Measurements from ENCODE around the gene ZNF480. TPM values are rescaled to one million over a fixed set of nuclear protein-coding genes. Genes with fewer than 3 reads are reported as not detected.
"Not testable (repeated sequence)": the region's sequence is repeated elsewhere in the genome, so short reads cannot be mapped to it uniquely, and the experiment has no call there.

ZNF480 gene
- total RNA-seq, 1 experiment from 2014 or later: 11.5 TPM

DNA sequence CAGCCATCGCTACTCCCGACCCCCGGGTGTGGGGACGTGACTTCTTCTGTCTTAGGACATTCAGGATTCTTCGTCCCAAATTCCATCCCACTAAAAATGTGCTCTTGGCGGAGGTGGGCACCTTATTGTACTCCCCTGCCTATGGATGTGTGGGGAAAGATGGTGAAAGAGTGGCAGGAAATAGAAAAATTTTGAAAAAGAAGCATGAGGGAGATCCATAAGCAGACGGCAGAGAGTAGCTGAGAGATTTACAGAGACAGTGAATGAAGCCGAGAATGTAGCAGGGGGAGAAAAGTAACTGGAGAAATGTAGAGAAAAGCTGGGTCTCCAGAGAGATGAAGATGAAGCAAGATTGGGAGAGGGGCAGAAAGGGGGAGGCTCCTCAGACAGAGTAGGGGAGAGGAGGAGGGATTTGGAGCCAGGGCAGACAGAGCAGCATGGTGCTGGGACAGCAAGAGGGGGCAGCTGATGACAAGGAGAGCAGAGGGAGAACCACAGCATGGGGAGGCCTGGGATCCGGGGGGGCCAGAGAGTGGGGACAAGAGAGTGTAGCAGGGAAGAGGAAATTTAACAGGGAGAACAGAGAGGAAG lies 39.9 kb downstream of the ZNF480 start:
- H3K79me2 ChIP-seq (ENCODE audit: insufficient read depth, low read length): no peaks in the 10 kb centered on the region
- intact Hi-C loops (cut with micrococcal nuclease): no loop called here
- ChIA-PET POLR2A (no interaction called here), CTCF (no interaction called here), RAD21 (ENCODE audit: low non-redundant PET in 1 of 2, low total read pairs in 2 of 2, uncharacterized antibody in 2 of 2, unreplicated experiment in 2 of 2) (no interaction called here)
- H3K4me1 ChIP-seq (ENCODE audit: control insufficient read depth in 1 of 2, insufficient read depth in 2 of 2, low read length in 2 of 2): no peaks in the 10 kb centered on the region
- H3K9me2 ChIP-seq (ENCODE audit: insufficient read depth): no peaks in the 10 kb centered on the region
- H3K4me3 ChIP-seq (replicated peaks in 1 of 2; ENCODE audit: low read depth in 1 of 2, low read length in 2 of 2): no peak overlapping the region
- H3K27ac ChIP-seq (ENCODE audit: low read depth, low read length): no peak overlapping the region
- no peak overlapping the region for H2AFZ ChIP-seq (ENCODE audit: low read depth, low read length, poor library complexity, severe bottlenecking)
- TF ChIP-seq SIN3A (IDR thresholded peaks at IDR 0.05; ENCODE audit: low read depth): no peak
- TF ChIP-seq EZH2phosphoT487 (IDR thresholded peaks at IDR 0.05; ENCODE audit: borderline replicate concordance): no peak
- TF ChIP-seq CBX3 (IDR thresholded peaks at IDR 0.05; ENCODE audit: low read depth): no peak
- TF ChIP-seq, protein P1, sequence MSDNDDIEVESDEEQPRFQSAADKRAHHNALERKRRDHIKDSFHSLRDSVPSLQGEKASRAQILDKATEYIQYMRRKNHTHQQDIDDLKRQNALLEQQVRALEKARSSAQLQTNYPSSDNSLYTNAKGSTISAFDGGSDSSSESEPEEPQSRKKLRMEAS (IDR thresholded peaks at IDR 0.05): no peak
- no peak for TF ChIP-seq ELF1 (IDR thresholded peaks at IDR 0.05; ENCODE audit: borderline replicate concordance, low read depth)
- TF ChIP-seq YY1 (IDR thresholded peaks at IDR 0.05; ENCODE audit: extremely low read depth, insufficient replicate concordance, low read depth, low read length): no peak
- no peak for TF ChIP-seq JUND (IDR thresholded peaks at IDR 0.05)
- TF ChIP-seq SRF (IDR thresholded peaks at IDR 0.05; ENCODE audit: low read depth): no peak
- no peak for TF ChIP-seq CTCF (IDR thresholded peaks at IDR 0.05 in 2 of 3, conservative IDR thresholded peaks at IDR 0.05 in 1 of 3; ENCODE audit: borderline replicate concordance in 1 of 3, insufficient read depth in 1 of 3, low read depth in 2 of 3, low read length in 2 of 3)
- H3K4me2 ChIP-seq (ENCODE audit: low read length): no peak overlapping the region
- no peak for ATAC-seq
- BruUV-seq (replicated peaks): no TSS peak
- no peaks in the 10 kb centered on the region for H3K27me3 ChIP-seq (ENCODE audit: insufficient read depth, low read length)
- peaks cover 8 to 15% of the 10 kb centered on the region in 2 experiments; a peak in 2 of 4 replicates for H3K9me3 ChIP-seq (ENCODE audit: control insufficient read depth in 1 of 2, insufficient read depth in 1 of 2, low read depth in 1 of 2, low read length in 2 of 2)
- H3K9ac ChIP-seq (ENCODE audit: low read length): no peak overlapping the region
- DNase-seq (ENCODE audit: low read depth, low spot score): no peak
- no peaks in the 10 kb centered on the region for H4K20me1 ChIP-seq (ENCODE audit: insufficient read depth)
- H3K36me3 ChIP-seq (ENCODE audit: control insufficient read depth in 1 of 2, insufficient read depth in 2 of 2, low read length in 2 of 2): no peaks in the 10 kb centered on the region

- H3K9me3 ChIP-seq (ENCODE audit: control insufficient read depth in 1 of 2, insufficient read depth in 1 of 2, low read depth in 1 of 2, low read length in 2 of 2); H3K27me3 ChIP-seq (ENCODE audit: insufficient read depth, low read length); H3K9me2 ChIP-seq (ENCODE audit: insufficient read depth); H3K9ac ChIP-seq (ENCODE audit: low read length); POLR2A ChIA-PET; H2AFZ ChIP-seq (ENCODE audit: low read depth, low read length, poor library complexity, severe bottlenecking); CTCF ChIA-PET; H4K20me1 ChIP-seq (ENCODE audit: insufficient read depth); RAD21 ChIA-PET (ENCODE audit: low non-redundant PET in 1 of 2, low total read pairs in 2 of 2, uncharacterized antibody in 2 of 2, unreplicated experiment in 2 of 2); BruUV-seq (replicated peaks); H3K27ac ChIP-seq (ENCODE audit: low read depth, low read length); H3K36me3 ChIP-seq (ENCODE audit: control insufficient read depth in 1 of 2, insufficient read depth in 2 of 2, low read length in 2 of 2); DNase-seq (ENCODE audit: low read depth, low spot score); H3K4me2 ChIP-seq (ENCODE audit: low read length); intact Hi-C loops (cut with micrococcal nuclease); H3K4me3 ChIP-seq (replicated peaks in 1 of 2; ENCODE audit: low read depth in 1 of 2, low read length in 2 of 2); H3K4me1 ChIP-seq (ENCODE audit: control insufficient read depth in 1 of 2, insufficient read depth in 2 of 2, low read length in 2 of 2); ATAC-seq; H3K79me2 ChIP-seq (ENCODE audit: insufficient read depth, low read length): not testable (repeated sequence)
Measured at GRCh38 chr19:52339022-52339421, 42.1 kb downstream of the ZNF480 start.

Data from HCT116 (cell line).